PC-9 (cell line): ENCODE measurements around the gene ZBTB21.

ENCODE experiments used
- CTCF ChIP-seq: fragments of 200-600 bp; sonication (generic); conservative IDR thresholded peaks from 2 replicates; pipeline ENCODE4 v1.6.1; 2017; ENCODE audit warnings: mixed run types, antibody characterized with exemption, mild to moderate bottlenecking, moderate library complexity
- EZH2 ChIP-seq: fragments of 200-600 bp; sonication (generic); IDR thresholded peaks from 2 replicates; pipeline ENCODE4 v1.8.0; 2017; ENCODE audit warnings: antibody characterized with exemption, low read depth

GRCh38 chr21:41970751-41971653 is 39.2 kb downstream of the ZBTB21 start:
- TF ChIP-seq EZH2: no peak
- no peak for TF ChIP-seq CTCF
